Mammary epithelial cell (primary cell): ENCODE data around the gene PALLD.

Source experiments
- EZH2 ChIP-seq: IDR thresholded peaks from 2 replicates; pipeline ENCODE4 v1.6.1; 2012; ENCODE audit warnings: low read length, inconsistent platforms, borderline replicate concordance
- TF ChIP-seq, protein P1 (sequence below), 2 donors: IDR thresholded peaks in 1 of 2; conservative IDR thresholded peaks in 1 of 2; 2 replicates each; pipeline ENCODE4 v1.5.1; 2011 to 2012; ENCODE audit warnings: inconsistent platforms in 2 of 2, low read length in 2 of 2, mild to moderate bottlenecking in 2 of 2, control low read depth in 1 of 2, low read depth in 1 of 2; ENCODE audit not compliant: insufficient read depth in 1 of 2; ENCODE audit errors: extremely low read depth in 1 of 2

GRCh38 chr4:168580228-168580627 lies 83.4 kb downstream of the PALLD start:
- TF ChIP-seq, protein P1, sequence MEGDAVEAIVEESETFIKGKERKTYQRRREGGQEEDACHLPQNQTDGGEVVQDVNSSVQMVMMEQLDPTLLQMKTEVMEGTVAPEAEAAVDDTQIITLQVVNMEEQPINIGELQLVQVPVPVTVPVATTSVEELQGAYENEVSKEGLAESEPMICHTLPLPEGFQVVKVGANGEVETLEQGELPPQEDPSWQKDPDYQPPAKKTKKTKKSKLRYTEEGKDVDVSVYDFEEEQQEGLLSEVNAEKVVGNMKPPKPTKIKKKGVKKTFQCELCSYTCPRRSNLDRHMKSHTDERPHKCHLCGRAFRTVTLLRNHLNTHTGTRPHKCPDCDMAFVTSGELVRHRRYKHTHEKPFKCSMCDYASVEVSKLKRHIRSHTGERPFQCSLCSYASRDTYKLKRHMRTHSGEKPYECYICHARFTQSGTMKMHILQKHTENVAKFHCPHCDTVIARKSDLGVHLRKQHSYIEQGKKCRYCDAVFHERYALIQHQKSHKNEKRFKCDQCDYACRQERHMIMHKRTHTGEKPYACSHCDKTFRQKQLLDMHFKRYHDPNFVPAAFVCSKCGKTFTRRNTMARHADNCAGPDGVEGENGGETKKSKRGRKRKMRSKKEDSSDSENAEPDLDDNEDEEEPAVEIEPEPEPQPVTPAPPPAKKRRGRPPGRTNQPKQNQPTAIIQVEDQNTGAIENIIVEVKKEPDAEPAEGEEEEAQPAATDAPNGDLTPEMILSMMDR (conservative IDR thresholded peaks at IDR 0.05 in 1 of 2, IDR thresholded peaks at IDR 0.05 in 1 of 2; ENCODE audit: extremely low read depth in 1 of 2, insufficient read depth in 1 of 2, low read depth in 1 of 2, low read length in 2 of 2): no peak
- no peak for TF ChIP-seq EZH2
